A549 treated with CORT108297 at 1 μM for 4 hours (cell line): ENCODE results near the gene DEFB119. TPM values are rescaled to one million over a fixed set of nuclear protein-coding genes. Genes with fewer than 3 reads are reported as not detected.

ENCODE experiments used
- total RNA-seq: library from RNA; stranded (reverse); fragments of 200-300 nt; extraction: Qiagen RNA extraction; gene quantifications from 5 replicates; pipeline ENCODE4 v1.2.3, GENCODE V29; 2022

The DEFB119 gene, protein sequence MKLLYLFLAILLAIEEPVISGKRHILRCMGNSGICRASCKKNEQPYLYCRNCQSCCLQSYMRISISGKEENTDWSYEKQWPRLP
- not detected in 5 replicates for total RNA-seq

GRCh38 chr20:31390490-31390889, at the start of gene DEFB119:
DEFB119 (minus strand) TSS chr20:31390590; CDS start chr20:31390483, 107 bp downstream.

GRCh38 chr20:31406115-31406514, 15.7 kb upstream of the DEFB119 start, which contains the start of gene DEFB121:
DEFB121 (minus strand) TSS chr20:31406215; CDS start chr20:31406152, 63 bp downstream.

DNA sequence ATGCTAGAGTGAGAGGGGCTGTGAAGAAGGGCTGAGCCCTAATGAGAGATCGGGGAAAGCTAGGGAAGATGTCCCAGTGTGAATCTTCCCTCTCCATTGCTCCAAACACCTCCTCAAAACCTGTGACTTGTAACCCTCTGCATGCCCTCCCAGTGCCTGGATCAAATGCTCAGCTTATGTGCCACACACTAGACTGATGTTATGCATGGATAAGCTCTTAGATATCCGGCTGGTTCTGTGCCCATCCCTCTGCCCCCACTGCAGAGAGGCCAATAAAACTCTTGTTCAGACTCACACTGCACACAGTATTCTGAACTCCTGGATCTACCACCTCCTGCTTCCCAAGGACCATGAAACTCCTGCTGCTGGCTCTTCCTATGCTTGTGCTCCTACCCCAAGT, 22.1 kb downstream of the DEFB119 start, which contains the start of gene DEFB118:
Gene DEFB118 (plus strand): TSS at position 301 of the 400 bp plus-strand sequence. CDS start 50 bp downstream, at position 351.

Other genes starting within 250 kb of the DEFB119 start
- not detected in 5 replicates for gene DEFB115, start 132.9 kb downstream of the DEFB119 start, total RNA-seq
- gene DEFB116, start 82.0 kb downstream of the DEFB119 start, total RNA-seq = not detected in 5 replicates
- gene DEFB118, start 22.0 kb downstream of the DEFB119 start, total RNA-seq = not detected in 5 replicates
- gene DEFB121, start 15.6 kb upstream of the DEFB119 start, total RNA-seq = not detected in 5 replicates
- gene DEFB123, start 50.0 kb upstream of the DEFB119 start, total RNA-seq = not detected in 5 replicates
- gene DEFB124, start 84.5 kb upstream of the DEFB119 start, total RNA-seq = not detected in 5 replicates
- 0.12 to 0.23 TPM (median 0.13 TPM) in 5 replicates for gene REM1, start 84.7 kb upstream of the DEFB119 start, total RNA-seq
- gene HM13, start 123.9 kb upstream of the DEFB119 start, total RNA-seq = 203 to 272 TPM (median 251 TPM) in 5 replicates
- gene ID1, start 214.7 kb upstream of the DEFB119 start, total RNA-seq = 254 to 431 TPM (median 298 TPM) in 5 replicates
- not detected in 5 replicates for gene COX4I2, start 247.3 kb upstream of the DEFB119 start, total RNA-seq